CD4-positive, alpha-beta memory T cell (primary cell): ENCODE data around the gene ARHGAP27. TPM values are rescaled to one million over a fixed set of nuclear protein-coding genes. Genes with fewer than 3 reads are reported as not detected.

ENCODE experiments used
- CTCF ChIA-PET: fragments of 350-600 bp; sonication (Branson Sonifier 250); formaldehyde crosslinking; loops from one replicate; lab custom pipeline; 2021; ENCODE audit warnings: inconsistent platforms; ENCODE audit not compliant: partially characterized antibody; lab: Charles Lee
- POLR2A ChIA-PET: fragments of 350-600 bp; sonication (Branson Sonifier 250); formaldehyde crosslinking; loops from one replicate; lab custom pipeline; 2021; ENCODE audit not compliant: partially characterized antibody; lab: Charles Lee
- DNase-seq, 5 donors: peaks; one replicate each; pipeline versions ENCODE4 v3.0.0 to v3.0.0-alpha.2; 2020 to 2022; ENCODE audit warnings: mixed read lengths in 1 of 5
- H3K27ac ChIP-seq: one replicate; pipeline ENCODE4 v1.7.0; 2013; ENCODE audit warnings: low read depth, low read length
- H3K27me3 ChIP-seq: 2 replicates; pipeline ENCODE4 v1.7.0; 2013; ENCODE audit warnings: mild to moderate bottlenecking, low read length, moderate library complexity; ENCODE audit not compliant: insufficient read depth
- H3K36me3 ChIP-seq: 2 replicates; pipeline ENCODE4 v1.7.0; 2013; ENCODE audit warnings: mild to moderate bottlenecking, low read length, moderate library complexity; ENCODE audit not compliant: insufficient read depth
- H3K4me1 ChIP-seq: 2 replicates; pipeline ENCODE4 v1.7.0; 2013; ENCODE audit warnings: mild to moderate bottlenecking, low read length, moderate library complexity; ENCODE audit not compliant: insufficient read depth
- H3K4me3 ChIP-seq, 2 donors: one replicate each; pipeline ENCODE4 v1.7.0; 2013; ENCODE audit warnings: low read length in 2 of 2, mild to moderate bottlenecking in 1 of 2
- H3K9me3 ChIP-seq, 2 donors: one replicate each; pipeline ENCODE4 v1.7.0; 2013; ENCODE audit warnings: low read length in 2 of 2, control low read depth in 1 of 2; ENCODE audit not compliant: control insufficient read depth in 1 of 2
- H3K27ac Mint-ChIP-seq, 7 donors: one replicate each; pipeline ENCODE4 v1.8.0; 2020 to 2021; ENCODE audit warnings: mixed read lengths in 7 of 7, mild to moderate bottlenecking in 6 of 7, inconsistent platforms in 3 of 7, moderate library complexity in 3 of 7
- H3K27me3 Mint-ChIP-seq, 2 donors: one replicate each; pipeline ENCODE4 v1.8.0; 2020 to 2021; ENCODE audit warnings: mixed read lengths in 2 of 2
- H3K36me3 Mint-ChIP-seq, 2 donors: one replicate each; pipeline ENCODE4 v1.8.0; 2020 to 2021; ENCODE audit warnings: mixed read lengths in 2 of 2, inconsistent platforms in 1 of 2, mild to moderate bottlenecking in 1 of 2
- H3K4me1 Mint-ChIP-seq, 4 donors: one replicate each; pipeline ENCODE4 v1.8.0; 2020 to 2021; ENCODE audit warnings: mixed read lengths in 4 of 4, mild to moderate bottlenecking in 1 of 4
- H3K4me3 Mint-ChIP-seq, 8 donors: one replicate each; pipeline ENCODE4 v1.8.0; 2020 to 2021; ENCODE audit warnings: mixed read lengths in 8 of 8, mild to moderate bottlenecking in 7 of 8, moderate library complexity in 6 of 8, inconsistent platforms in 3 of 8
- H3K9me3 Mint-ChIP-seq, 8 donors: one replicate each; pipeline ENCODE4 v1.8.0; 2020 to 2021; ENCODE audit warnings: mixed read lengths in 8 of 8, mild to moderate bottlenecking in 5 of 8, inconsistent platforms in 3 of 8, moderate library complexity in 1 of 8
- intact Hi-C: fragments of 100-400 bp; cut with micrococcal nuclease; formaldehyde crosslinking; loops from one replicate; pipeline ENCODE4 v1.15.1; 2023
- polyA plus RNA-seq, 2 donors: library from polyadenylated mRNA; unstranded; fragments of 300-500 nt; fragmentation: Illumina TruSeq; gene quantifications; one replicate each; pipeline ENCODE4 v1.2.3, GENCODE V29; 2021
- total RNA-seq, 2 experiments: library from RNA; stranded (reverse); gene quantifications; one replicate each; pipeline ENCODE4 v1.2.3, GENCODE V29; 2021

ARHGAP27 gene
- total and polyA plus RNA-seq, 4 experiments from 2014 or later, result 23.0 to 113 (median 69.4) TPM

- H3K27me3 Mint-ChIP-seq, result no peaks in the 10 kb centered on the region
- Histone ChIP-seq H3K4me1 (peaks cover 19% of the 10 kb centered on the region), H3K27me3 (no peaks in the 10 kb centered on the region), H3K9me3 (no peaks in the 10 kb centered on the region), H3K4me3 (no peak overlapping the region), H3K27ac (no peak overlapping the region), H3K36me3 (peaks cover 64% of the 10 kb centered on the region)
- intact Hi-C loops, result no loop called here
- CTCF ChIA-PET, result no interaction called here
- peaks cover 10 to 20% (median 11%) of the 10 kb centered on the region in 4 donors for H3K4me1 Mint-ChIP-seq
- no peak for DNase-seq
- H3K4me3 Mint-ChIP-seq, result no peak overlapping the region
- POLR2A ChIA-PET, result no interaction called here
- H3K27ac Mint-ChIP-seq, result peak overlapping the region in 1 of 7 donors; percentile 43
- peaks cover 40 to 78% of the 10 kb centered on the region in 2 donors for H3K36me3 Mint-ChIP-seq
- H3K9me3 Mint-ChIP-seq, result no peaks in the 10 kb centered on the region
These were observed 29.8 kb downstream of the ARHGAP27 start for GRCh38 chr17:45402916-45403315.

- Histone ChIP-seq H3K9me3 (no peaks in the 10 kb centered on the region), H3K36me3 (peaks cover 79% of the 10 kb centered on the region), H3K4me3 (no peak overlapping the region), H3K27ac (no peak overlapping the region), H3K27me3 (no peaks in the 10 kb centered on the region), H3K4me1 (no peaks in the 10 kb centered on the region)
- intact Hi-C loops, result no loop called here
- peak overlapping the region in 3 of 7 donors; percentile 19 to 41 (median 36) for H3K27ac Mint-ChIP-seq
- ChIA-PET CTCF (interaction anchor here (1.0 to 2.2 kb wide), 2 partner anchors 13 to 28 kb away, joined by 3 to 5 read pairs; no protein-coding TSS in a partner anchor), POLR2A (no interaction called here)
- H3K4me3 Mint-ChIP-seq, result no peak overlapping the region
- no peaks in the 10 kb centered on the region for H3K27me3 Mint-ChIP-seq
- no peaks in the 10 kb centered on the region for H3K9me3 Mint-ChIP-seq
- H3K36me3 Mint-ChIP-seq, result peaks cover 38 to 79% of the 10 kb centered on the region in 2 donors
- DNase-seq, result no peak
- peaks cover 0 to 5% (median 1%) of the 10 kb centered on the region in 4 donors for H3K4me1 Mint-ChIP-seq
These were observed 33.9 kb downstream of the ARHGAP27 start for GRCh38 chr17:45398800-45399199.

GRCh38 chr17:45397796-45398195 lies 34.9 kb downstream of the ARHGAP27 start:
- POLR2A ChIA-PET, result interaction anchor here (1.8 to 6.4 kb wide), 2 partner anchors 9 to 11 kb away, joined by 5 to 29 read pairs; no protein-coding TSS in a partner anchor
- no peak overlapping the region for H3K4me3 Mint-ChIP-seq
- no peak for DNase-seq
- H3K4me1 Mint-ChIP-seq, result peaks cover 0 to 8% (median 1%) of the 10 kb centered on the region in 4 donors
- Histone ChIP-seq H3K9me3 (no peaks in the 10 kb centered on the region), H3K4me3 (no peak overlapping the region), H3K4me1 (no peaks in the 10 kb centered on the region), H3K27me3 (no peaks in the 10 kb centered on the region), H3K27ac (no peak overlapping the region), H3K36me3 (peaks cover 69% of the 10 kb centered on the region)
- H3K9me3 Mint-ChIP-seq, result no peaks in the 10 kb centered on the region
- H3K27ac Mint-ChIP-seq, result peak overlapping the region in 1 of 7 donors; percentile 91
- H3K36me3 Mint-ChIP-seq, result peaks cover 36 to 76% of the 10 kb centered on the region in 2 donors
- H3K27me3 Mint-ChIP-seq, result no peaks in the 10 kb centered on the region
- intact Hi-C loops, result no loop called here
- CTCF ChIA-PET, result interaction anchor here (0.6 to 2.2 kb wide), 5 partner anchors 12 to 121 kb away, joined by 3 to 8 read pairs (median 4); no protein-coding TSS in a partner anchor

- Mint-ChIP-seq H3K27me3 (no peaks in the 10 kb centered on the region), H3K36me3 (peaks cover 32 to 65% of the 10 kb centered on the region in 2 donors), H3K4me3 (no peak overlapping the region), H3K4me1 (peaks cover 0 to 5% (median 1%) of the 10 kb centered on the region in 4 donors), H3K27ac (no peak overlapping the region), H3K9me3 (no peaks in the 10 kb centered on the region)
- ChIA-PET POLR2A (interaction anchor here (1.4 to 6.4 kb wide), 3 partner anchors 10 to 16 kb away, joined by 3 to 29 read pairs (median 5); no protein-coding TSS in a partner anchor), CTCF (interaction anchor here (0.6 to 1.2 kb wide), 4 partner anchors 11 to 178 kb away, joined by 3 to 8 read pairs (median 4); no protein-coding TSS in a partner anchor)
- Histone ChIP-seq H3K9me3 (no peaks in the 10 kb centered on the region), H3K36me3 (peaks cover 58% of the 10 kb centered on the region), H3K27me3 (no peaks in the 10 kb centered on the region), H3K4me3 (no peak overlapping the region), H3K27ac (no peak overlapping the region), H3K4me1 (no peaks in the 10 kb centered on the region)
- no peak for DNase-seq
- intact Hi-C loops, result no loop called here
These were observed 36.0 kb downstream of the ARHGAP27 start for GRCh38 chr17:45396496-45397205.

- Histone ChIP-seq H3K27me3 (no peaks in the 10 kb centered on the region), H3K27ac (no peak overlapping the region), H3K9me3 (no peaks in the 10 kb centered on the region), H3K4me1 (no peaks in the 10 kb centered on the region), H3K36me3 (peaks cover 49% of the 10 kb centered on the region), H3K4me3 (no peak overlapping the region)
- DNase-seq, result no peak
- Mint-ChIP-seq H3K27ac (no peak overlapping the region), H3K36me3 (peaks cover 27 to 58% of the 10 kb centered on the region in 2 donors), H3K27me3 (no peaks in the 10 kb centered on the region), H3K9me3 (no peaks in the 10 kb centered on the region), H3K4me3 (no peak overlapping the region), H3K4me1 (peaks cover 0 to 5% (median 1%) of the 10 kb centered on the region in 4 donors)
- CTCF ChIA-PET, result interaction anchor here (0.6 to 4.6 kb wide), 12 partner anchors 8 to 177 kb away, joined by 3 to 24 read pairs (median 4); no protein-coding TSS in a partner anchor
- POLR2A ChIA-PET, result interaction anchor here (1.4 to 6.4 kb wide), 2 partner anchors 13 to 17 kb away, joined by 3 to 29 read pairs; no protein-coding TSS in a partner anchor
- intact Hi-C loops, result loop anchor here (1.0 kb wide), 1 partner anchor 33 kb away; no protein-coding TSS in a partner anchor
These were observed 36.9 kb downstream of the ARHGAP27 start for GRCh38 chr17:45395569-45396415.

- Histone ChIP-seq H3K4me3 (no peak overlapping the region), H3K27me3 (no peaks in the 10 kb centered on the region), H3K4me1 (no peaks in the 10 kb centered on the region), H3K9me3 (no peaks in the 10 kb centered on the region), H3K27ac (no peak overlapping the region), H3K36me3 (peaks cover 42% of the 10 kb centered on the region)
- Mint-ChIP-seq H3K9me3 (no peaks in the 10 kb centered on the region), H3K27me3 (no peaks in the 10 kb centered on the region), H3K4me3 (no peak overlapping the region), H3K36me3 (peaks cover 23 to 51% of the 10 kb centered on the region in 2 donors), H3K27ac (peak overlapping the region in 2 of 7 donors; percentile 16 to 37), H3K4me1 (peaks cover 0 to 5% (median 1%) of the 10 kb centered on the region in 4 donors)
- intact Hi-C loops, result loop anchor here (1.0 kb wide), 1 partner anchor 33 kb away; no protein-coding TSS in a partner anchor
- POLR2A ChIA-PET, result interaction anchor here (1.6 to 6.4 kb wide), 3 partner anchors 14 to 234 kb away, joined by 3 to 29 read pairs (median 4); partner anchors contain the start of gene HEXIM2
- CTCF ChIA-PET, result interaction anchor here (0.5 to 4.6 kb wide), 12 partner anchors 9 to 177 kb away, joined by 3 to 24 read pairs (median 4); no protein-coding TSS in a partner anchor
- peak in 4 of 5 donors; percentile 21 to 36 (median 28) for DNase-seq
These were observed 37.6 kb downstream of the ARHGAP27 start for GRCh38 chr17:45394913-45395568.
